T1000 (cell line): Measurements from ENCODE around the gene CAB39L.
"Not testable (repeated sequence)": the region's sequence is repeated elsewhere in the genome, so short reads cannot be mapped to it uniquely, and the experiment has no call there.

Experiments used
- DNase-seq: peaks from one replicate; lab custom pipeline; 2025; ENCODE audit warnings: mixed read lengths; lab: John Stamatoyannopoulos, UW

Gene CAB39L

DNA sequence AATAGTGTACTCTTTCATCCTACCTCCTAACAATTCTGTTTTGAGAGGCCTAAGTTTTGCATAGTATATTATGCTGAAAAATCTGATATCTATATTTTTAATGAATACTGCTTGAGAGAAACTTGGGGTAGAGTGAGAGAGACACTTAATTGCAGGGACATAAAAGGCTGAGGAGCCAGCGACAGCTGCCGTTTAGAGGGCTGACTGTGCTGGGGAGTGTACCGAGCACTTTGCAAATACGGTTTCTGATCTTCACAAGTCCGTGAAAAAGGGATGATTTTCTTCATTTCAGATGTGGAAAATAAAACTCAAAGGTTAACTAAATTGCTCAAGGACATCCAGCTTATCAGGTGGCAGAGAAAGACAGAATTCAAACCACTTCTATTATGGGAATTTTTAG lies 97.4 kb downstream of the CAB39L start:
- DNase-seq: no peak

DNA sequence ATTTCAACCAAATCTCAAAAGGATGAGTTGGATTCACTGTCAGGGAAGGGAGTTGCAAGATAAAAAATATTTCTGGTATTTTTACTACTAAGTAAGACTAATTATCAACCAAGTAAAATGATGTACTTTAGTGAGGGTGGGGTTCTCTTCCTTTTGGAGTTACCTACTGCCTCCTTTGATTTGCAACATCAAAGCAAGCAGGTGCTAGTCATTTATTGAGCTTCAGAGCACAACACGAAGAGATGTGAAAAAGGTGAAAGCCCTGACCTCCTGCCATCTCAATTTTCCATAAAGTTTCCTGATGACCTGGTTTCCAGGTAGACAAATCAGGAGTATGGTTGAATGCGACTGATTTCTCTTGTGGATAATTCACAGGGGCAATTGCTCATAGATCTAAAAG lies 100.1 kb downstream of the CAB39L start:
- DNase-seq: no peak

DNA sequence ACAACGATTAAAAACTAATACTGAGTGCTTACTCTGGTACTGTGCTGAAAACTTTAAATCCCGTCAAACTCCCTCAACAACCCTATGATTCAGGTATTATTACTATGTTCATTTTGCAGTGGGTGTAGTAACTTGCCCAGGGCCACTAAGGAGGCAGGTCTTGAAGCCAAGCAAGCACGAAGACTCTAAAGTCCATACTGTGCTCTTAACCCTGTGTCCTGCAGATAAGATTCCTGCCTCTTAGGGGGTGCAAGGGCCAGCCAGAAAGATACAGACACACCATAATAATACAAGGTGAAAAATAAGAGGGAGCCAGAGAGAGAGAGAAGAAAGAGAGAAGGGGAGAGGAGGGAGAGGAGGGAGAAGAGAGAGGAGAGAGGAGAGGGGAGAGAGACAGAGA lies 100.6 kb downstream of the CAB39L start:
- no peak for DNase-seq

DNA sequence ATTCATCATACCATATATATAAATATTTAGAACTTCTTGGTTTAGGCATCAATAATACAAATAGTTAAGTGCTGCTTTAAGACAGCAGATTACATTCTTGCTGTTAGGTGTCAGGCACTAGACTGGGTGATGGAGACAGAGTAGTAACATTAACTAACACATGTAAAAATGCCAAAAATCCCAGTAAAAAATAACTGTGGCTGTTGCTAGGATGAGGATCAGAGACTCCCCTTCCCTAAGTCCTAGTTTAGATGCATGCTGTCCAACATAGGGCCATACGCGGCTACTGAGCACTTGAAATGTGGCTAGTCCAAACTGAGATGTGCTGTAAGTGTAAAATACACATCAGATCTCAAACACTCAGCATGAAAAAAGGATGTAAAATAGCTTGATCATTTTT lies 101.4 kb downstream of the CAB39L start:
- DNase-seq: no peak

DNA sequence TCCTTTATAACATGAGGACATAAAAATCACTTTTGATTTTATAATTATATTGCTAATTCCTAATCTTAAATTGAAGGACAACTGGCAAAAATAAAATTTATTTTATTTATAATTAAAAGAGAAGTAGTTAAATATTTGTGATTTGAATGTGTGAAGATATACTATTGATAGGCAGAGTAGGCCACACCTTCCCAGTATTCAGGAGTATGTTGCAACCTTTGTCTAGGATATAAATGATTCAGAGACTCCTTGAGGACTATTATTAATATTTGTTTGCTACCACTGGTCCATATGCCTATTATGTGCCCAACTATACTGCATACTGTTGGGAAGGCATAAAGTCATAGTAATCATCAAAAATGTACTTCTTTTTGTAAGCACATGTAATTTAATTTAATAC lies 101.9 kb downstream of the CAB39L start:
- no peak for DNase-seq

- no peak for DNase-seq
Observed at GRCh38 chr13:49341517-49341916, 102.3 kb downstream of the CAB39L start.

DNA sequence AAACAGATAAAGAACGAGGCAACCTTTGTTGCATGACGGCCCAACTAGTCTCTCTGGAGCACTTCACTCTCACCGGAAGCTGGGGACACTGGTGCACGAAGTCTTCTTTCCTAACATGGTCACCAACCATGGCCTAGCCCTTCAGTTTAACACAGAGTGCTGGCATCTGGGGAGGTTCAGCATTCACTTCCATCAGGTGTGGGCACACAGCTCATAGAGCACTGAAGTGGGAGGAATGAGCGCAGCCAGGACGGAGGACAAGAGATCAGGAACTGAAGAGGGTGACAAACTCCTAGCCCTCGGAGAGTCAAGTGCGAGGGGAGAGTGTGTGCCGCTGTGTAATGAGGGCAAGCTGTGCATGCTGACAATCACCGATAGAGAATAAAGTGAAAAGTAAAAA lies 103.7 kb downstream of the CAB39L start:
- DNase-seq: no peak

GRCh38 chr13:49336655-49337054 lies 107.2 kb downstream of the CAB39L start:
- no peak for DNase-seq

DNA sequence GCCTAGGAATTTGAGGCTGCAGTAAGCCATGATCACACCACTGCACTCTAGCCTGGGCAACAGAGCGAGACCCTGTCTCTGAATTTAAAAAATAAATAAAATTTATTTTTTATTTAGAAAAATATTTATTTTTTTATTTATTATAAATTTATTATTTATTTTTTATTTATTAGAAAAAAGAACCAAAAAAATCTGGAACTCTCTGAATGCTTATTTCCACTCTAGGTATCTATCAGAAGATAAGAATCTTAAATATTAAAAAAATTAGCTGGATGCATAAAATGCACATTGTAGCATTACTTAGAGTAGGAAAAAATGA lies 113.4 kb downstream of the CAB39L start:
- no peak for DNase-seq

- no peak for DNase-seq
Observed at GRCh38 chr13:49329831-49330545, 113.9 kb downstream of the CAB39L start.

DNA sequence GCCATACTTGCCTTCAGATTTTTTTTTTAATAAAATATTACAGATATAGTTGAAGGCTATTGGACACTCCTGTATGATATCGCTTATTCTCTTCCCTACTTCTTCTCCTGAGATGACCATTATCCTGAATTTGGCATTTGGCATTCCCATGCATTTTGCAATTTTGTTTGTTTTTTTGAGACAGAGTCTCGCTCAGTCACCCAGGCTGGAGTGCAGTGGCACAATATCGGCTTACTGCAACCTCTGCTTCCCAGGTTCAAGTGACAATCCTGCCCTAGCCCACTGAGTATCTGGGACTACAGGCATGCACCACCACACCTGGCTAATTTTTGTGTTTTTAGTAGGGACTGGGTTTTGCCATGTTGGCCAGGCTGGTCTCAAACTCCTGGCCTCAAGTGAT lies 116.7 kb downstream of the CAB39L start:
- DNase-seq: not testable (repeated sequence)

- DNase-seq: no peak
Observed at GRCh38 chr13:49326222-49326917, 117.5 kb downstream of the CAB39L start.

GRCh38 chr13:49323344-49323743 lies 120.5 kb downstream of the CAB39L start:
- DNase-seq: no peak

GRCh38 chr13:49322702-49323101 lies 121.2 kb downstream of the CAB39L start:
- DNase-seq: no peak

- no peak for DNase-seq
Observed at GRCh38 chr13:49320975-49321374, 122.9 kb downstream of the CAB39L start.

GRCh38 chr13:49319951-49320350 lies 123.9 kb downstream of the CAB39L start:
- no peak for DNase-seq

DNA sequence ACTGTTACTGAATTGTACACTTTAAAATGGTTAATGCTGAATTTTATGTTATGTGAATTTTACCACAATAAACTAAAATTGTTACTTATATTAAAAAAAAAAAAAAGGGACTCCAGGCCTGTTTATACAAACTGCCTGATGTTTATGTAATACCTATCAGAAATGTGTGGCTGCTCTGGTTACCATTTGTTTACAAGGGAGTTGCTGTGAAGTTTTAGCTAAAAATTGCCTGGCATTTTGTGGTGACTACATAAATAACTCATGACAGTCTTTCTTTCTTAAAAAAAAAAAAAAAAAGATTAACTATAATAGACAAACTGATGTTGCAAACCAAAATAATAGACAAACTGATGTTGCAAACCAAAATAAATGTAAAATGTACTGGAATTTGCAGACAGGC lies 124.3 kb downstream of the CAB39L start:
- no peak for DNase-seq

DNA sequence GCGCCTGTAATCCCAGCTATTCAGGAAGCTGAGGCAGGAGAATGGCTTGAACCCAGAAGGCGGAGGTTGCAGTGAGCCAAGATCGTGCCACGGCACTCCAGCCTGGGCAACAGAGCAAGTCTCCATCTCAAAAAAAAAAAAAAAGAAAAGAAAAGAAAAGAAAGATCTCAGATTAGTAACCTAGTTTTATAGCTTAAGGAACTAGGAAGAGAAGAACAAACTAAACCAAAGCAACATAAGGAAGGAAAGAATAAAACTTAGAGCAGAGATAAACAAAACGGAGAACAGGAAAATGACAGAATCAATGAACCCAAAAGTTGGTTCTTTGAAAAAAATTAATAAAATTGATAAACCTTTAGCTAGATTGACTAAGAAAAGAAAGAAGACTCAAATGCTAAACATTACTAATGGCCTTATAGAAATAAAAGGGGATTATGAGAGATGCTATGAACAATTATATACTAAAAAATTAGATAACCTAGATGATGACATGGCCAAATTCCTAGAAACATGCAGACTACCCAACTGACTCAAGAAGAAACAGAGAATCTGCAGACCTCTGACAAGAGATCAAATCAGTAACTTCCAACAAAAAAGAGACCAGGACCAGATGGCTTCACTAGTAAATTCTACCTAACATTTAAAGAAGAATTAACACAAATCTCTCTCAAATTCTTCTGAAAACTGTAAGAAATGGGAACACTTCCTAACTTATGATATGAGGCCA lies 127.9 kb downstream of the CAB39L start:
- no peak for DNase-seq

DNA sequence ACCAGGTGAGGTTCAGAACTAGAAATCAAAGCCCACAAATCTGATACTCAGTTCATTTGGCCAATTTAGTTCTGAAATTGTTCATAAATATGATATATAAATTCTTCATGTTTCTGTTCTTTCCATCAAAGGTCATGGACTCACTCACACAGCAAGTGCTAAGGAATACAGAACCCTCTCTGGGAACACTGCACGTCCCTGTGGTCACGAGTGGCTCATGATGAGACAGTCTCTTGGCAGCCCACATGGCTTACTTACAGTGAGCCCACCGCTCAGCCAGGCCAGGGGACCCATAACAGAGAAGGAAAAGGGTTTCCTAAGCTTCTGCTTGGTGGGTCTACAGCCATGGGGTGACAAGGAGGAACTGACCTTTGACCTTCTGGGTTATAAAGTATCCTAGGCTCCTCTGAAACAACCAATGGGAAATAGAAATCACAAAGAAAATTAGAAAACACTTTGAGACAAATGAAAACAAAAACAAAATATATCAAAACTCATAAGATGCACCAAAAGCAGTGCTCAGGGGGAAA lies 128.8 kb downstream of the CAB39L start:
- DNase-seq: no peak

DNA sequence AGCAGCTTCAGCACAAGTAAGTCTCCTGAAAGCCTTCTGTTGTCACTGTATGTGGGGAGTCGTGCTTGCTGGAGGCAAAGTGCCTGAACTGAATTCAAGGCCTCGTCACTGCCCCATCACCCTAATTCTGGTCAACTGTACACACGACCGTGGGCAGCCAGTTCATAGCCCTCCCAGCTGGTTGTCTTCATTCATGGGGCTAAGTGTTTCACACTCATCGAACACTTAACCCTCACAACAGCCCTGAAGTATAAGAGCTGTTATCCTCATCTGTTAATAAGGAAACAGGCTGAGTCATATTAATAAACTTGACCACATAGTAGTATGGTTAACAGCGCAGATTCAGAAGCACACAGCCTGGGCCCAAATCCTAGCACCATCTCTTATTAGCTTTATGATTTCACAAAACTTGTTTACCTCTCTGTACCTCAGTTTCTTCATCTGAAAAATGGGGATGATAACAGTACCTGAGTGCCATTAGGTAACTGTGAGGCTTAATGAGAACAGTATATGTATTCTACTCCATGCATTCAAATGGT lies 129.5 kb downstream of the CAB39L start:
- no peak for DNase-seq

DNA sequence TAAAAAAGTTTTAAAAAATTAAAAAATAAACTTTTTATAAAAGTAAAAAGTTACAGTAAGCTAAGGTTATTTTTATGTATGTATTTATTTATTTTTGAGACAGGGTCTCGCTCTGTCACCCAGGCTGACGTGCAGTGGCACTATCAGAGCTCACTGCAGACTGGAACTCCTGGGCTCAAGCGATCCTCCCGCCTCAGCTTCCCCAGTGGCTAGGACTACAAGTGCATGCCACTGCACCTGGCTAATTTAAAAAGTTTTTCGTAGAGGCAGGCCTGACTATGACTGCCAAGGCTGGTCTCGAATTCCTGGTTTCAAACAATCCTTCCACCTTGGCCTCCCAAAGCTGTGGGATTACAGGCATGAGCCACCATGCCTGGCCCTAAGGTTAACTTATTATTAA lies 132.0 kb downstream of the CAB39L start:
- no peak for DNase-seq

DNA sequence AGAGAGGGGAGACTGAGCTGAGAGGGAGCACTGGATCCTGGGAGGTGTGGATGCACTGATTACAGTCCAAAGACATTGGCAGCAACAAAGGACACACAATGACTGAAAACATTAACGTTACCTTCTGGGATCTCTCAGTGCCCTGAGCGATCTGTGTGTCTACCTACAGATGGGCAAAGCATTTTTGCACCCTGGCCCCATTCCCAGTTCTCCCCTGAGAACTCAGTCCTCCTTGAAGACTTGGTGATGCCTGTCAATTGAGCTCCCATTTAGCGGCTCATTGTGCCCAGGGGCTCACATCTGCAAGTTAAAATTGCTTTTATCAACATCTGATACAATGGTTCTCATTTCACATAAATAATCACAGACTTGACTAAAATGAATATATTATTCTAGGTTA lies 133.6 kb downstream of the CAB39L start:
- DNase-seq: no peak

DNA sequence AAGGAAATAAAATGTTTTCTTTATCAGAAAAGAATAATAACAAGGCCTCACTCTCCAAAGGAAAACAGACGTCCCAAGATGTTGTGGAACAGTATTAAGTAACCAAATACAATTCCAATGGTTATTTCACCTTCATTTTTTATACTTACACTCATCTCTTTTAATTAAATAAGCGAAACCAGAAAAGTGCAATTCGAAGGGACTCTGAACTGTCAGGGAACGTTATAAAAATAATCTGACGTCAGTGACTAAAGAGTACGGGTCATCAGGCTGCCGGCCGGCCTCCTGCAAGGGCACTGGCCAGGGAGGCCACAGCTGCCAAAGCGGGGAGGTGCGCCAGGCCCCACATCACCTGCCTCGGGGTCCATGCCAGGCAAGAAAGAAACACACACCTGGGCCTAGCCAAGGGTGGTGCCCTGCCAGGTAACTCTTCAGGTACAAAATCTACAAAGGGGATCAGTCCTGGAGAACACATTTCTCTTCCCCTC lies 134.9 kb downstream of the CAB39L start:
- DNase-seq: no peak
